GM12891 (cell line): ENCODE results near the gene TLNRD1.
"Not testable (repeated sequence)": the region's sequence is repeated elsewhere in the genome, so short reads cannot be mapped to it uniquely, and the experiment has no call there.

ENCODE experiments used
- PAX5 ChIP-seq: IDR thresholded peaks from 2 replicates; pipeline ENCODE4 v1.6.1; 2011; ENCODE audit warnings: low read length, moderate library complexity, mild to moderate bottlenecking; ENCODE audit not compliant: insufficient read depth, severe bottlenecking
- POLR2A ChIP-seq: IDR thresholded peaks from 2 replicates; pipeline ENCODE4 v1.6.1; 2011; ENCODE audit warnings: low read depth, low read length, control low read depth
- POLR2AphosphoS5 ChIP-seq: IDR thresholded peaks from 2 replicates; pipeline ENCODE4 v1.6.1; 2011; ENCODE audit warnings: low read depth, low read length, control low read depth
- POU2F2 ChIP-seq: IDR thresholded peaks from 2 replicates; pipeline ENCODE4 v1.6.1; 2011; ENCODE audit warnings: low read depth, mild to moderate bottlenecking, control low read depth, low read length, moderate library complexity
- SPI1 ChIP-seq: IDR thresholded peaks from 2 replicates; pipeline ENCODE4 v1.6.1; 2011; ENCODE audit warnings: low read depth, low read length, control low read depth
- TAF1 ChIP-seq: IDR thresholded peaks from 2 replicates; pipeline ENCODE4 v1.6.1; 2011; ENCODE audit warnings: low read depth, low read length, control low read depth

- not testable (repeated sequence) for TF ChIP-seq POLR2A, SPI1, POLR2AphosphoS5, TAF1, POU2F2, PAX5
Observed at GRCh38 chr15:80955571-80956452, 44.9 kb upstream of the TLNRD1 start.
